Omental fat pad (tissue), 4 donors: ENCODE measurements around the gene CA11. TPM values are rescaled to one million over a fixed set of nuclear protein-coding genes. Genes with fewer than 3 reads are reported as not detected.
A peak's percentile ranks its signal among the peaks of the same experiment; 100 is the strongest.

ENCODE experiments used
- ATAC-seq: fragments of 150-250 bp; one replicate; pipeline ENCODE4 v1.9.1; 2016; ENCODE audit warnings: mild to moderate bottlenecking, moderate library complexity; ENCODE audit not compliant: low FRiP score
- DNase-seq: peaks from one replicate; pipeline ENCODE4 v3.0.0-alpha.2; 2019; ENCODE audit warnings: low spot score
- total RNA-seq, 4 donors: library from RNA; depleted of rRNA; stranded (reverse); fragments of >200 nt; gene quantifications; one replicate each; pipeline ENCODE4 v1.1.0, GENCODE V29; 2016
- TF ChIP-seq, protein P1 (sequence below), 3 donors: fragments of 450-650 bp; IDR thresholded peaks; one replicate each; pipeline ENCODE4 v1.5.1; 2016 to 2017; ENCODE audit warnings: antibody characterized with exemption in 3 of 3, mild to moderate bottlenecking in 3 of 3, moderate library complexity in 2 of 3

The CA11 gene
- total RNA-seq, 4 donors from 2014 or later, result 1.9 to 12.7 (median 5.7) TPM

DNA sequence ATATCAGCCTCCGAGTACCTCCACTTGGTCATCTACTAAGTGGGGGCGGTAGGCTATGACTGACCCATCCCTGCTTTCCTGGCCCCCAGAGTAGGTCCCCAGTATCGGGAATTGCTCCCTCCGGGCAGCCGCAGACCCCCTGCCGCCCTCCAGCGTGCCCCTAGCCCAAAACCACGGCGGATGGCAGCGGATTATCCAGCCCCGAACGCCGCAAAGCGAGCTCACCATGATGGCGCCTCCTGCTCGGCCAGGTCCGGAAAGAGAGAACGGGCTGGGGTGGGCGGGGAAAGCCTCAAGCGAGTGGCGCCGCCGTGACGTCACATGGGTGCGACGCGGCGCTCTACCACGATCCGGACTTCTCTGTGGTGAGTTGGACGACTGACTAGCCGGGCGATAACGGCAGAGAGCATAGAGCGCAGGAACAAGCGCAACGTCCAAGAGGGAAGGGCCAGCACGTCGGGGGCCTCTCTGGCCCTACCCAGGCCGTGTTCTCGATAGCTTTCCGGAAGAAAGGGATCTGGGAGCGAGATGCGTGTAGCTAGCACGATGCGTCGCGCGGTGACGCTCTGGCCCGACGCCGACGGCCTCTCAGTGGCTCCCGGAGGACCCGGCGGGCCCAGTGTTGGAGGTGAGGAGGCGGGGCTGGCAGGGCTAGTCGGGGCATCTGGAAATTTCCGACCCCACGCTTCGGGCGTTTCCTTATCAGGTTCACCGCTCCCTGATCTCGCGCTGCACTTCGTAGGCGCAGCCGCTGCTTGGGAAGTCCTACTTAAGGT, 26.9 kb downstream of the CA11 start, which contains the start of the genes RPL18 and SPHK2:
TSS of gene RPL18 (minus strand) at position 263 of the 776 bp plus-strand sequence. CDS start at position 228, 35 bp downstream.
TSS of gene SPHK2 (plus strand) at position 591 of the 776 bp plus-strand sequence. CDS start 1,009 bp downstream, outside the sequence.
- TF ChIP-seq, protein P1, sequence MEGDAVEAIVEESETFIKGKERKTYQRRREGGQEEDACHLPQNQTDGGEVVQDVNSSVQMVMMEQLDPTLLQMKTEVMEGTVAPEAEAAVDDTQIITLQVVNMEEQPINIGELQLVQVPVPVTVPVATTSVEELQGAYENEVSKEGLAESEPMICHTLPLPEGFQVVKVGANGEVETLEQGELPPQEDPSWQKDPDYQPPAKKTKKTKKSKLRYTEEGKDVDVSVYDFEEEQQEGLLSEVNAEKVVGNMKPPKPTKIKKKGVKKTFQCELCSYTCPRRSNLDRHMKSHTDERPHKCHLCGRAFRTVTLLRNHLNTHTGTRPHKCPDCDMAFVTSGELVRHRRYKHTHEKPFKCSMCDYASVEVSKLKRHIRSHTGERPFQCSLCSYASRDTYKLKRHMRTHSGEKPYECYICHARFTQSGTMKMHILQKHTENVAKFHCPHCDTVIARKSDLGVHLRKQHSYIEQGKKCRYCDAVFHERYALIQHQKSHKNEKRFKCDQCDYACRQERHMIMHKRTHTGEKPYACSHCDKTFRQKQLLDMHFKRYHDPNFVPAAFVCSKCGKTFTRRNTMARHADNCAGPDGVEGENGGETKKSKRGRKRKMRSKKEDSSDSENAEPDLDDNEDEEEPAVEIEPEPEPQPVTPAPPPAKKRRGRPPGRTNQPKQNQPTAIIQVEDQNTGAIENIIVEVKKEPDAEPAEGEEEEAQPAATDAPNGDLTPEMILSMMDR (IDR thresholded peaks at IDR 0.05), result no peak
- DNase-seq, result peak; percentile 78
- ATAC-seq, result peak; percentile 87

DNA sequence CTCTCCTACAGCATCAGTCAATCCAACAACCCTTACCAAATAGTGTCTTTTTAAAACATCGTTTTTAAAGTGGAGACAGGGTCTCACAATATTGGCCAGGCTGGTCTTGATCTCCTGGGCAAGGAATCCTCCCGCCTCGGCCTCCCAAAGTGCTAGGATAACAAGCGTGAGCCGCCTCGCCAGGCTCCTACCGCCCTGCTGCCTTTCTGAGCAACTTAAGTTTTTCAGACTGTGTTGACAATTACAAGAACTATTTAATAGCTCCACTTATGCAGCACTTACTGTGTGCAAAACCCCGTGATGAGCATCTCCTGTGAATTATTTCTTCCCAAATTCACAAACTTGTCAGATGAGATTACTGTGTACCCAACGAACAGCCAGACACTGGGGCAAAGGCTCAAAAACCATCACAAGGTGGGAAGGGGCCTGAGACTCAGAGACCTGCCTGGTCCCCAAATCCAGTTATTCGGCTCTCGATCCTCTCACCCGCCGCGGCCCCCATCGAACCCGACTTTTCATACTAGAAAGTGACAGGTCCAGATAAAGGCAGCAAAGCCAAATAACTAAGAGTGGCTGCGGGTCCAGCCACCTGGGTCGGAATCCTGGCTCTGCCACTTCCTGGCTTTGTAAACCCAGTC, 27.6 kb downstream of the CA11 start:
- TF ChIP-seq, protein P1 (IDR thresholded peaks at IDR 0.05), result no peak
- no peak for DNase-seq
- ATAC-seq, result no peak

DNA sequence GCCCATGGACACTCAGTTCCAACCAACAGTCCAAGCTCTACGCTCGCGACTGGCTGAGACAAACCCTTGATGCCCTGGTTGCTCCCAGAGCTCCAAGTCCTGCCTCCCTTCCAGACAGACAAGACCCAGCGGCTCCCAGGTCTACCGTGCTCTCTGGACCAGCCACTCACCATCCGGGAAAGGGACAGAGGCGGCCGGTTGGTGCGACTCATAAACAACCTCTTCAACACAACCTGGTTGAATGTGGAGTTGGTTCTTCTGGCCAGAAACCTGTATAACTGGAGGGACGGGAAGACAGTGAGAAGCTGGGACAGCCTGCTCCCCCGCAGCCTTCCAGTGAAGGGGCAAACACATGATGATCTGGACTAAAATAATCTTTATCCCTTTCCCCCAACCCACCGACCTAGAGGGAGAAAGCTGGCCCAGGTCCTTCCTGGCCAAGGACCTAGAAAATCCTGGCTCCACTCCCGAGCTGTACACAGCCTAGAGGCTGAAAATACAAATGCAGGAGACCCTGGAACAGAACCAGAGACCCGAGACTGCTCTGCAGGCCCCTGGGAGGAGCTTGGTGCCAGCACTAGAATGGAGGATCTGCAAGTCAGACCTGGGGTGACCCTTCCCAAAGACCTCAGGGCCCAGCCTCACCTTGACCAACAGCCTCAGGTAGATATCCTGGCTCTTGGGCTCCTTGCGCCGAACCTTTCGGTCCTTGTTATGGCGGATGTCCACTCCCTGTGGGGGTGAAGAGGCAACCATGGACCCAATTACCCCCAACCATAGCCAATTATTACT, 28.6 kb downstream of the CA11 start:
- TF ChIP-seq, protein P1 (IDR thresholded peaks at IDR 0.05), result no peak
- ATAC-seq, result no peak

DNA sequence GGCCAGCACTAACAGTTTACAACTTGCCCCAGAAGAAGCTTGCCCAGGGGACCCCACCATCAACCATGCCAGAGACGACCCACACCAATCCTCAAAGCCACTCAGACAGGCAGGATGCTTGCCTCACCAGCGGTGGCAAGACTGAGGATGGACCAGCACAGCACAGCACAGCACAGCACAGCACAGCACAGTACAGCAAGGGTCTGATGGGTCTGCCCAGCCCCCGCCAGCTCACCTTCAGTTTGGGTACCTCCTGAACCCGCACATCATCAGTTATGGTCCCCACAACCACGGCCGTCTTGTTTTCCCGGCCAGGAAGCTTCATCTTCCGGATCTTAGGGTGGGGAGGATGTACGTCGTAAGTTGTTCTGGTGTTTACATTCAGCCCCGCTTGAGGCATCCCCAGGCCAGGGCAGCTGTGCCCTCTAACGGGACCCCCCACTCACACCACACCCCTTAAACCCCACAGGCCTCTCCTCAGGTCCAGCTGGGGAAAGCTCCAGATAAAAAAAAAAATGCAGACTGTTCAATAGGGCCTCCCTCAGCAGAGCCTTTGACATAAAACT, 29.4 kb downstream of the CA11 start:
- TF ChIP-seq, protein P1 (IDR thresholded peaks at IDR 0.05), result no peak
- DNase-seq (no peak), ATAC-seq (no peak)

More for the DNA sequence above, 28.6 kb downstream of the CA11 start:
- no peak for DNase-seq

DNA sequence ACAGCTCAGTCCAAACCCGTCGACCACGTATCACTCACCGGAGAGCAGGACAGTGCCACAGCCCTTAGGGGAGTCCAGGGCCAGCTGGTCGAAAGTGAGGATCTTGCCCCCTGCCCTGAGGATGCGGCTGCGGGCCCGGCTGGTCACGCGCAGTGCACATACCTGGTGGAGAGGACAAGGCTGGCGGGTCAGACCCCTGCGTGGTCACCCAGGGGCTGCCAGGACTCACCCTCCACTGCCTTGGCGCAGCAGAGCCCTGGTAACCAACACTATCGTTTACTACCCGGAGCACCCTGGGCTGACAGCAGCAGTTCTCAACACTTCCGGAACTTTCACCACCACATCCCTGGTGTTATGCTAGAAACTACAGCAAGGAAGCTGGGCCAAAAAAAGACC, 29.9 kb downstream of the CA11 start:
- DNase-seq, result no peak
- no peak for ATAC-seq
- TF ChIP-seq, protein P1 (IDR thresholded peaks at IDR 0.05), result no peak

DNA sequence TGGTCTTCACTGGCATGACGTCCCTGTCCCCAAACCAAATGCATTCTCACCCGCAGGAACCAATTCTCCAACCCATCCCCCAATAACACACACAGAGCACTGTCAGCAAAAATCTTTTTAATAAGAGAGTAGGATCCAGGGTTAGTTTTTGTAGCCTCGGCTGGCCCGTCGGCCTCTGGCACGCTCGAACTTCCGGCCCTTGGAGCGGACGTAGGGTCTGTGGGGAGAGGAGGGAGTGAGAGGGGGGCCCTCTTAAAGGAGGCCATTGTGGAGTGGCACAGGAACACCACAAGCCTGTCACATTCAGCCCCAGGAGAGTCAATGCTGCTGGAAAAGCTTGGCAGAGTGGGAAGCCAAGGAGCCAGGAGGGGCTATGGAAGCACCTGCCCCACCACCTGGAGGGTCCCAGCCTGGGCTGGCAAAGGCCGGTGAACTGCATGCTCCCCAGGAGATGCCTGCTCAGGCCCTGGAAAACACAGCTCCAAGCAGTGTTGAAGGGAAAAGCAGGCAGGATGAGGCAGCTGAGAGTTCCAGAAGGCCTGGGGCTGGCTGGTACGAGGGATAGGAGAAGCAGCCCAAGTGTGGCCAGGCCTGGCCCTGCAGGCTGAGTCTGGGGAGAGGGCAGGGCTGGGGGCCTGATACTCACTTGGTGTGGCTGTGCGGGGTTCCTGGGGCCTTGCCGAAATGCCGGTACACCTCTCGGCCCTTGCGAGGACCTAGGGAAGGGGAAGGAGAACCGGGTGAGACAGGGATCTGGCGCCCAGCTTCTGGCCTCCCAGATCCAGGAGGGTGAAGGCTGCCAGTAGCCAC, 30.6 kb downstream of the CA11 start:
- DNase-seq (no peak), ATAC-seq (no peak)
- TF ChIP-seq, protein P1 (IDR thresholded peaks at IDR 0.05), result no peak
